ENCODE measurements around the gene CCBE1. TPM values are rescaled to one million over a fixed set of nuclear protein-coding genes. Genes with fewer than 3 reads are reported as not detected.

CCBE1 gene
- total RNA-seq, 1 donor from 2014 or later, result 5.8 TPM

DNA sequence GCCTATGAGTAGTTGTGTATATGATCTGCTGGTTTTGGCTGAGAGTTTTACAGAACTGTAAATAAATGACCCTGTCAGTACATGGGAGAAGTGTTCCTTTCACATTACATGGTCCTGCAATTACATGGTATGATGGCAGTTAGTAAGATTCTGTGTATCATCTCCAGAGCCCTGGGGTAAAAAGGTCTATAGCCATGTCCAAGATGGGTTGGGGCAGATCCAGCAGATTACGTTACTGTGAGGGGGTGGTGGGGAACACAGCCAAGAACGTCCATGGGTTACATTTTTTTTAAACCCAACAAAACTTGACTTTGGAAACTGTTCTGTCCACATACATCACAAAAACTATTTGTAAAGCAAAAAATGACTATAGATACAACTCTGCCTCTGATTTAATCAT is 274.0 kb downstream of the CCBE1 start:
- DNase-seq (ENCODE audit: low spot score) (no peak), ATAC-seq (no peak)

- DNase-seq (ENCODE audit: low spot score) (no peak), ATAC-seq (no peak)
Measured at GRCh38 chr18:59420244-59420643, 277.0 kb downstream of the CCBE1 start.

- DNase-seq (ENCODE audit: low spot score) (no peak), ATAC-seq (no peak)
Measured at GRCh38 chr18:59419386-59419785, 277.8 kb downstream of the CCBE1 start.

DNA sequence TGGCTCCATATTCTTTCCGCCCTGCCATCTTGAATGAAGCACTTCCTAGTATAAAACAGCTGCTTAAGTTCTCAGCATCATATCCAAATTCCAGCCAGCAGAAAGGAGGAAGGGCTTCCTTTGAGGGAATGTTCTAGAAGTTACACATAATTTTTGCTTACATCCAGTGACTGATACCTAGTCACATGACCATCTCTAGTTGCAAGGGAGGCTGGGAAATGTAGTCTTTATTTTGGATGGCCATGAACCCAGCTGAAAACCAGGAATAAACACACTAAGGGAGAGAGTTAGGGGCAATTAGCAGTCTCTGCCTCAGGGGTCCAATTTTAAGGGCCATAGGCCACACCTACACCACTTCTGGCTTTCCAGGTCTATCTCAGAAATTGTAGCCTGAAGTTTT is 280.4 kb downstream of the CCBE1 start:
- DNase-seq (ENCODE audit: low spot score), result no peak
- no peak for ATAC-seq

DNA sequence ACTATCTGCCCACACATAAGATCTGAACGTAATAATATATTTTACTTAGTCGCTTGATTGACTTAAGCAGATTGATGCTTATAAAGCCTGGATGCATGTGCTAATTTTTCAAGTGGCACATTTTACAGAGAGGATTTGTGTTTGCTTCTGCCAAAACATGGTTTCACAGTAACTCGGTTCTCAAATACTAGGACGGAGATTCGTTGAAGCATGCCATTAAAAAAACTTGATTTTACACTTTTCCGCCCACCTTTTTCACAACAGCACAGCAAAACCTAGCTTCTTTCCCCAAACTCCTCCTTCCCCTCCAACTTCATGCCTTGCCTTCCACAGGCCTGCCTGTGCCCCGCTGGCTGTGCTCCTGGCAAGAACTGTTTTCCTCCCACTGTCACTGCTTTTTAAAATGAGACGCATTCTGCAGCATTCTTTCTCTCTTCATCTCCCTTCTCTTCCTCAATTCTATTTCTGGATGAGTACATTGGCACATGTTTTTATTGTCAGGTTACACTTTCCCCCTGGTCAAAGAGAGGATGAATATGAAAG is 283.0 kb downstream of the CCBE1 start:
- DNase-seq (ENCODE audit: low spot score) (no peak), ATAC-seq (no peak)

DNA sequence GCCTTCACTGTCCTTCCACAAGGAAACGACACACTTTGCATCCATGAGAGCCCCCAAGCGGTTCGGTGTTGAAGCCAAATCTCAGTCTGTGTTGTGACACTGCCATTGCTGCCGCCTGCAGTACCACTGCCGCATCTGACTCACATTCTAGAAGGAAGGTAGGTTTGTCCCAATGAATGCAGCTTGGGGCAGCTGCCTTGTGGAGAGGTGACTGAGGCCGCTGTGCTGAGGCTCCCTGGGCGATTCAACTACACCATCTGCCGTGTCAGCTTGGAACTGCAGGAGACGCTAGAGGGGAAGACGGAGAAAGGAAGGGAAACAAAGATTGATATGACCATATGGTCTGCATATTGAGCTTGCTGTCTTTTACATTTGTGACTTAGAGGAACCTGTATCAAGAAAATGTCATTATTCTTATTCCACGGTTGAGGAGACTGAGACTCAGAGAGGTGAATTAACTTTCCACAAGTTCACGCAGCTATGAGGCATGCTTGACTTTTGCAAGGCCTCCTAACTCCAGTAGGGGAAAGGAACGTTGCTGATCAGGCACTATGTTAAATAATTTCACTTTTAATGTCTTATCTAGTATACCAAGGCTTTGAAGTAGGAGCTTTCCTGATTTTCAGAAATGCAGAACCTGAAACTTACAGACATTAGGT is 294.7 kb downstream of the CCBE1 start:
- DNase-seq (ENCODE audit: low spot score) (peak; percentile 78), ATAC-seq (peak; percentile 100)

- DNase-seq (ENCODE audit: low spot score), result no peak
- ATAC-seq, result no peak
Measured at GRCh38 chr18:59400407-59400806, 296.8 kb downstream of the CCBE1 start.

DNA sequence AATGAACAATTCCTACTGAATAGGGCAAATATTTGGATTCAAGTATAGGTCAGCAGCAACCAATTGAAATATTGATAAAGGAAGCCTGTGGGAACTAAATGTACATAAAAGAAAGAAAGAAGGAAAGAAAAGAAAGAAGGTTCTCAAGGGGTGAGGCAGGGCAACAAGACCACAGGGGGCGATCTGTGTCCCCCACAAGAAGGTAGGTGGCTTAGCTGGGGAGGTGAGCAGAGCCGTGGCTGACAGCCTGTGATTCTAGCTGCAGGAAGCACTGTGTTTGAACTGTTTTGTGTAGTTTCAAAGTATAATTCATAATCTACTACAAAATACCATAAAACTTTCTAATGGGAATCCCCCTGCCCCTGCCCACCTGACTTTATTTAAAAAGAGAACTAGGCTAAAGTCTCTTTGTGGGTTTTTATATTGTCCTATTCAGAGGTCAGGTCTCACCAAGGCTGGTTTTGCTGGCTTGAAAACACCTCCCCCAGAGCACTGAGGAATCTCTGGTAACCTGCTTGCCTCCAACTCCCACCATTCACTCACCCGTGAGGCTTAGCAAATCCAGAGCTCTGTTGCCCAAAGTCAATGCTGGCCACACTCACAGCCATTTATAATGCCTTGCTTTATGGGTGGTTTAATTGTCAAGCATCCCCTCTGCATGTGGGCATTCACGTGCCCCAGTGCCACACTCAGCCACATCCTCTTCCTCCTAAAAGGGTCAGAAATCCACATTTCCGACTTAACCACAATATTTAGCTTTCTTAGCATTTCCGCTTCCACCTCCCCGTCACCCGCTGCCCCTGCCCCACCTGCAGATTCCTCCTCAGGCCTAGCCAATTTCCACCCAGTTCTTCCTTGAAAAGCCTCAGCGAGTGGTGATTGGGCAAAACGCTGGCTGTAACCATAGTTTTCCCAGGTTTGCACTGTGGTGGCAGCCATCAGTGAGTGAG is 301.7 kb downstream of the CCBE1 start:
- DNase-seq (ENCODE audit: low spot score) (no peak), ATAC-seq (no peak)

GRCh38 chr18:59393381-59393780 is 303.8 kb downstream of the CCBE1 start:
- ATAC-seq, result no peak
- DNase-seq (ENCODE audit: low spot score), result no peak

- DNase-seq (ENCODE audit: low spot score) (no peak), ATAC-seq (no peak)
Measured at GRCh38 chr18:59388817-59389216, 308.4 kb downstream of the CCBE1 start.

GRCh38 chr18:59387687-59388565 is 309.3 kb downstream of the CCBE1 start:
- no peak for DNase-seq (ENCODE audit: low spot score)
- no peak for ATAC-seq

GRCh38 chr18:59386909-59387686 is 310.1 kb downstream of the CCBE1 start:
- DNase-seq (ENCODE audit: low spot score) (no peak), ATAC-seq (no peak)

- no peak for DNase-seq (ENCODE audit: low spot score)
Measured at GRCh38 chr18:59385191-59385590, 312.0 kb downstream of the CCBE1 start.

DNA sequence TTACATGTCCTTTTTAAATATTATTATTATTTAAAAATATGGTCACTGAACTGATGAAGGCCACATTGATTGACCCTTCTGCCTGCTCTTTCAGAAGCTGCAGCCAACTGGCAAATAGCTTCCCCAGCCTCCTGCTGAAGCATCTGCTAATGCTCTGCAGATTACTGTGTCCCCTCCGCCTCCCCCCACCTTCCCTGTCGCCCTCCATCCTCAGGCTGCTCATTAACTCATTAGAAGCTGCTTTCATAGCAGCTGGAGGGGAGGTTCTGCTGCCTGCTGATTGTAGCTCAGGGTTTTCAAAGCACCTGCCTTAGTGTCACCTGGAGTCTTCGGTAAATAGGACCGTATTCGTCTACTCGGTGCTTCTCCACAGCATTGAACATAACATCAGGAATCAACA is 313.4 kb downstream of the CCBE1 start:
- no peak for DNase-seq (ENCODE audit: low spot score)
- no peak for ATAC-seq

More at GRCh38 chr18:59385191-59385590, 312.0 kb downstream of the CCBE1 start:
- ATAC-seq, result no peak

- peak; percentile 34 for ATAC-seq
Measured at GRCh38 chr18:59382383-59382782, 314.8 kb downstream of the CCBE1 start.

DNA sequence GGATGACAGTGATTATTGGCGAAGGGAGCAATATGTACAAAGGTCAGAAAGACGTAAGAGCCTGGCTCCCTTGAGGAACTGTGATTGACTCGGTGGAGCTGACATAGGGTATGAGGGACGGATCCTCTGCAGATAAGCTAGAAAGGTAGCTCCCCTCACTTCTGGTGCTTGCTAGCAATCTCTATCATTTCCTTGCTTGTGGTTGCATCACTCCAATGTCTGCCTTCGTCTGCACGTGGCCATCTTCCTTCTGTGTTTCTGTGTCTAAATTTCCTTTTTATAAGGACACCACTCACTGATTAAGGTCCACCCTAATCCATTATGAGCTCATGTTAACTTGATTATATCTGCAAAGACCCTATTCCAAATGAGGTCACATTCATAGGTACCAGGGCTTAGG is 315.3 kb downstream of the CCBE1 start:
- ATAC-seq, result no peak
- no peak for DNase-seq (ENCODE audit: low spot score)

More at GRCh38 chr18:59382383-59382782, 314.8 kb downstream of the CCBE1 start:
- no peak for DNase-seq (ENCODE audit: low spot score)

Data from left lobe of liver (tissue), 2 donors.